Measurements from ENCODE around the gene AFF3.
"Not testable (repeated sequence)": the region's sequence is repeated elsewhere in the genome, so short reads cannot be mapped to it uniquely, and the experiment has no call there.

Gene AFF3

GRCh38 chr2:100142393-100142792 lies at the start of gene AFF3:
Gene AFF3 (minus strand): TSS chr2:100142590. CDS start chr2:100104454, 38,136 bp downstream.
- DNase-seq (ENCODE audit: low read depth, low spot score): no peak

GRCh38 chr2:100189387-100189786 lies 47.0 kb upstream of the AFF3 start:
- DNase-seq (ENCODE audit: low read depth, low spot score): no peak

DNA sequence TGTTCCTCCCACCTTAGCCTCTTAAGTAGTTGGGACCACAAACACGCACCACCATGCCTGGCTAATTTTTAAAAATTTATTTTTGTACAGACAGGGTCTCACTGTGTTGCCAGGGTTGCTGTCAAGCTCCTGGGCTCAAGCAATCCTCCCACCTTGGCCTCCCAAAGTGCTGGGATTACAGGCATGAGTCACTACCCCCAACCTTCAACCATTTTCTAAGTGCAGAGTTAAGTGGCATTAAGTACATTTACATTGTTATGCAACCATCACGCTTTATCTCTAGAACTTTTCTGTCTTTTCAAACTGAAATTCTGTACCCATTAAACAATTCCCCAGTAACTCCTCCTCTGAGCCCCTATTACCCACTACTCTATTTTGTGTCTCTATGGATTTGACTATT lies 45.9 kb upstream of the AFF3 start:
- DNase-seq (ENCODE audit: low read depth, low spot score): no peak

- no peak for DNase-seq (ENCODE audit: low read depth, low spot score)
Observed at GRCh38 chr2:100186126-100186525, 43.7 kb upstream of the AFF3 start.

- DNase-seq (ENCODE audit: low read depth, low spot score): no peak
Observed at GRCh38 chr2:100185516-100185915, 43.1 kb upstream of the AFF3 start.

GRCh38 chr2:100185105-100185504 lies 42.7 kb upstream of the AFF3 start:
- DNase-seq (ENCODE audit: low read depth, low spot score): no peak

- no peak for DNase-seq (ENCODE audit: low read depth, low spot score)
Observed at GRCh38 chr2:100184055-100184737, 41.8 kb upstream of the AFF3 start.

DNA sequence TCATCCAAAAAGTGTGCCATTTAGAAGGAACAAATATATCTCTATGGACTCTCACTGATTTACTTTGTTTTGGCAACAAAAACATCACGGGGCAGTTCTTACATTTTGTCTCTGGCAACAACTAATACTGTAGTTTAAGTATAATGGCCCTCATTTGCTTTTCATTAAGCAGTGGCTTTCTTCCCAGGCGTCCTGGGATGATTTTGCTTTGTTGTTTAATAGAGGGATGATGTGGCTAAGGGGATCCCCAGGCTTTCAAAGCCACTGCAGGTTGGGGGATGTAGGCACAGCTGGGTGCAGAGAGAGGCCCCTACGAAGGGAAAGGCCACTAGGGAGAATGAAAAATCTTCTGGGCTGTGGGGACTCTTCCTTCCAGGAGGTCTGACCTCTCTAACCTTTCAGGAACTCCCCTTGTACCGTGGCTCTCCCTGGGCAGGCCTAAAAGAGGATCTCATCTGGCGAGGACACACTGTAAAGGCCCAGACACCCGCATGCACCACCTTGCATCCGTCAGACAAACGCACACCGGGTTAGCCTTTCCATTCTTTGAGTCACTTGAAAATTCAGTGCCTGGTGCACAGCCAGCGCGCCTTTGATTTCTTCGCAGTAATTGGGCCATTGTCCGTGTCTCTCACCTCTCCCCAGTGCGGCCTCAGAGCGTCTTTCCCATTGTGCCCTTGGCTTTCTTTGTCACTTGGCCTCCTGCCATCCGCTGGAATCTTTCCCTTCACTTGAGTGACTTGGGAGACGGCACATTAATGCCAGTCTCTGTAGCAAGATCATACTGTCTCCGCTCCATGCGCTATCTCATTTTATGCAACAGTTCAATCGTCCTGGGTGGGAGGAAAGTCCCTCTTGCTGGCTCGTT lies 40.3 kb upstream of the AFF3 start:
- DNase-seq (ENCODE audit: low read depth, low spot score): no peak

GRCh38 chr2:100180503-100180902 lies 38.1 kb upstream of the AFF3 start:
- DNase-seq (ENCODE audit: low read depth, low spot score): no peak

- DNase-seq (ENCODE audit: low read depth, low spot score): no peak
Observed at GRCh38 chr2:100179806-100180205, 37.4 kb upstream of the AFF3 start.

- no peak for DNase-seq (ENCODE audit: low read depth, low spot score)
Observed at GRCh38 chr2:100178864-100179263, 36.5 kb upstream of the AFF3 start.

DNA sequence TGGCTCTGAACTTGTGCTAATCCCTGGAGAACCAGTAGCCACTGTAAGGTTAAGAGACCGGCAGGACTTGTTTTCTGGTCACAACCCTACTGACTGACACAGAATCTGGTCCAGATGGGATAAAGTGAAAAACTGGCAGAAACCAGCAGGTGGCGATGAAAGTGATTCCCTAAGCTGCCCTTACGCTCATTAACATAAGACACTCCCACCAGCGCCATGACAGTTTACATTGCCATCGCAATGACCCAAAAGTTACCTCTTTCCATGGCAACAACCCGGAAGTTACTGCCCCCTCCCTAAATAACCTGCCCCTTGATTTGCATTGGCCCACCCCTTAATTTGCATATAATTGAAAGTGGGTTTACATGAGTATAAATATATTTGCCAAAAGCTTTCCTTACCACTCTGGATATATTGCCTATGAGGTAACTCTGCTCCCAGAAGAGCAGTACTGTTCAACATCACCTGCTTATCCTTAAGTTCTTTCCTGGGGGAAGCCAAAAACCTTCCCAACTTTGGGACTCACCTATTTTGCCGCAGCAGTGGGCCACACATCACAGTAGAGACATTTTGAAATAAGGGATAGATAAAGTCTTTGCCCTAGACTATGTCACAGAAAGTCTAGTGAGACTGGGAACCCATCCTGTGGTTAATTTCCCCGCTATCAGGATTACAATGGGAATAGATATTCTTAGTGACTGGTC lies 35.8 kb upstream of the AFF3 start:
- no peak for DNase-seq (ENCODE audit: low read depth, low spot score)

DNA sequence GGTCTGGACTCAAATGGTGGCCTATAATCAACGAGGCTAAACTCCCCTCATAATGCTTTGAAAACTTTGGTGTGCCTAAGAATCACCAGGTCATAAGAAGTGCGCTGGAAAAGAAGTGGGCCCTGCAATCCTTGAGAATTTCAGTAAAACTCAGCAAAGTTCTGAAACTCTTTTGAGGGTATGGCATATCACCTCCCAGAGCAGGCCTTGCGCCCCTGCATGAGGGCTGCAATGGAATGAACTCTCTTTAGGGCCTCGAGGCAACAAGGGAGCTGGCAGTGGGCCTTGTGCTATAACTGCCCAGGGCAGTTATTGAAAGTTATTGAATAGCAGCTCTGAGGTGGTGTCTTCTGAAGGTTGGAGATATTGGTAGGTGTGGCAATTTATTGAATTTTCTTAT lies 34.5 kb upstream of the AFF3 start:
- no peak for DNase-seq (ENCODE audit: low read depth, low spot score)

DNA sequence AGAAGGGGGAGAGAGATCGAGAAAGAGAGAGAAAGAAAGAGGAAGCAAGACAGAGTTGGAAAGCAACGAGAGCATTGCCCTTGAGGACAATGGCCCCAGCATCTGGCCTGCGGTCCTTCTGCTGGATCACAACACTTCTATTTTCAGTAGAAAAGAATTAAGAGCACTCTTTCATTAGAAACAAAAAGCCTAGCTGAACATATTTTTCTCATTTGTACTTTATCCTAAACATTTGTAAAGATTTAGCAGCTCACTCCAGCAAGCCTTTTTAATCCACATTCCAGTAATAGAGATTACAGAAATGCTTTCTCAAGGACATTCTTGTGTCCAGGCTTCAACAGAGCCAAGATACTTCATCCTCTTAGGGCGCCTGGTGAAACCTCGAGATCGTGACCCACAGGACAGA lies 31.6 kb upstream of the AFF3 start:
- DNase-seq (ENCODE audit: low read depth, low spot score): no peak

DNA sequence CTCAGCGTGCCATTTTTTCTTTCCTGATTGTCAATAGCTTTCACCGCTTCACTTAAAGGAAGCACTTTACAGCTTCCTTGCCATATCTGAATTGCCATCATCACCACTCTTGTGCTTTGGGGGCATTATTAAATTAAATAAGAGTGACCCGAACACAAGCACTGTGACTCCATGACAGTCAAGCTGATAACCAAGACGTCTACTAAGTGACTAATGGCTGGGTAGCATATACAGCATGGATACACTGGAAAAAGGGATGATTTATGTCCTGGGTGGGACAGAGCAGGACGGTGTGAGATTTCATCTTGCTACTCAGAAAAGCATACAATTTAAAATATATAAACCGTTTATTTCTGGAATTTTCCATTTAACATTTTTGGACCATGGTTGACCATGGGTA lies 24.3 kb upstream of the AFF3 start:
- DNase-seq (ENCODE audit: low read depth, low spot score): no peak

- DNase-seq (ENCODE audit: low read depth, low spot score): no peak
Observed at GRCh38 chr2:100163605-100164004, 21.2 kb upstream of the AFF3 start.

- DNase-seq (ENCODE audit: low read depth, low spot score): no peak
Observed at GRCh38 chr2:100161945-100162620, 19.7 kb upstream of the AFF3 start.

DNA sequence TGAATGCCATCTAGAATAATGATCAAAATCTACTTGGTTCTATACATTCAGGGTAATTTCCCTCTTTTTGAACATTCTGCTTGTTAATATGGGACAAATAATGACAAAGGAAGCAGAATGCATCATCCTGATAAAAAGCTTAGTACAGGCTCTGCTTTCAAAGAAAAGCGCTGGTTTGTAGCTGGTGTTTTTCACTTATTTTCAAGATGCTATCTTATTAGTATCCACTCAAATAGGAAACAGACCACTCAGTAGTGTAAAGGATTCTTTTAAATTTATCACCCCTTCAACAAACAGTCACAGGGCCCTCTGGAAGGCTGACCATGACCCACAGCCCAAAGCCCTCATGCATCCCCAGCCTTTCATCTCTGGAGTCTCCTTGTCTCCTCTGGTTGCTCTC lies 18.0 kb upstream of the AFF3 start:
- DNase-seq (ENCODE audit: low read depth, low spot score): no peak

GRCh38 chr2:100151832-100152231 lies 9.4 kb upstream of the AFF3 start:
- DNase-seq (ENCODE audit: low read depth, low spot score): not testable (repeated sequence)

DNA sequence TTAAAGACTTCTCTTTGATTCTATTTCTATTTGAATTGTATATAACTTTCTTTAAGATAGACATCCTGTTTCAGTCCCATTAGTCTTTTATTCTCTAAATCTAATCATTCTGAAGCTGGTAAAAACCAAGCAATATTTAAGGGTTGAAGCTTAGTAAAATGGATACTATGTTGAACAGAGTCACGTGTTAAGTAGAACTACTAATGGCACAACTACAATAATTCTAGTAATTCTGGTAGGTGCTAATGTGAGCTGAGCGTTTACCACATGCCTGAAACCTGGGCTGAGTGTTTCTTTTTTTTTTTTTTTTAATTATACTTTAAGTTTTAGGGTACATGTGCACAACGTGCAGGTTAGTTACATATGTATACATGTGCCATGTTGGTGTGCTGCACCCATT lies 8.9 kb upstream of the AFF3 start:
- DNase-seq (ENCODE audit: low read depth, low spot score): no peak

DNA sequence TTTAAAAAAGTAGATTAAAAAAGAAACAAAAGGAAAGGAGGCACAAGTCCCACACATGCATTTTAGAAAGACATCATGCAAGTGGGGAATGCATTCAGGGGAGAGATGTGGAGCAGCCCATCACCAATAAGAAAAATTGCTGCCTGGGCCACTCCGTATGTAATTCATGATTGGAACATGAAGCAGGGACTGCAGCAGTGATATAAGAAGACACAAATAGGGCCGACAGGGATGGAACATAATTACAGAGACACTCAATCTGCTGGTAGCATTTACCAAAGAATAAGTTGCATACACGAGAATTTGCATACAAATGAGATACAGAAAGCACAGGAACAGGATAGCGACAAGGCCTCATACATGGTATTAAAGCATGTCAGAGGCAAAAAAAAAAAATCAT lies 6.5 kb upstream of the AFF3 start:
- no peak for DNase-seq (ENCODE audit: low read depth, low spot score)

DNA sequence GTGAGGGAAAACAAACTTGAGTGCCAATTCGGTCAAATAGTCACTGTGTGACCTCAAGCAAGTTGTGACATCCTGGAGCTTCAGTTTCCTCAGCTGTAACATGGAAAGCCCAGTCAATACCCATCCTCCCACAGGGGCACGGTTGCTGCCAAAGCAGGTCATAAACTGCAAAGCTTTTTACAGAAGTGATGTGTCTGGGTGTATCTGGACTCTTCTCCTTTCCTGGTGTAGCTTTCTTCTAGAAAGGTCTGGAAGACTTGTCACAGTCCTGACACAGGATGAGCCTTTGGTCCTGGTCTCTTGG lies 4.2 kb upstream of the AFF3 start:
- no peak for DNase-seq (ENCODE audit: low read depth, low spot score)

Measured in activated naive CD8-positive, alpha-beta T cell treated with anti-CD3 and anti-CD28 coated beads, Interleukin-2, amount 50 U/mL, for 16 hours (primary cell).